GM21367 (cell line): ENCODE data around the gene SLC25A2.
"Not testable (repeated sequence)": the region's sequence is repeated elsewhere in the genome, so short reads cannot be mapped to it uniquely, and the experiment has no call there.

Source experiments
- ATAC-seq: cut with Tn5 transposase; IDR thresholded peaks from one replicate; pipeline ENCODE4 v1.9.1; 2021; ENCODE audit not compliant: unreplicated experiment

SLC25A2 gene

GRCh38 chr5:141316963-141317362 lies 13.1 kb upstream of the SLC25A2 start:
- not testable (repeated sequence) for ATAC-seq

GRCh38 chr5:141313711-141314110 lies 9.9 kb upstream of the SLC25A2 start:
- ATAC-seq: no peak

- no peak for ATAC-seq
These were observed 2.8 kb upstream of the SLC25A2 start for GRCh38 chr5:141306630-141307029.

- no peak for ATAC-seq
These were observed 5.5 kb downstream of the SLC25A2 start for GRCh38 chr5:141298376-141298775.

GRCh38 chr5:141272906-141273305 lies 30.9 kb downstream of the SLC25A2 start:
- no peak for ATAC-seq

GRCh38 chr5:141269195-141269594 lies 34.7 kb downstream of the SLC25A2 start:
- no peak for ATAC-seq

GRCh38 chr5:141261238-141261546 lies 42.7 kb downstream of the SLC25A2 start:
- no peak for ATAC-seq

GRCh38 chr5:141260458-141261237 lies 43.2 kb downstream of the SLC25A2 start:
- no peak for ATAC-seq

- no peak for ATAC-seq
These were observed 44.9 kb downstream of the SLC25A2 start for GRCh38 chr5:141258948-141259347.

- ATAC-seq: no peak
These were observed 45.4 kb downstream of the SLC25A2 start for GRCh38 chr5:141258464-141258863.
